Brain microvascular endothelial cell (primary cell): Measurements from ENCODE around the gene PLCB1.

Experiments
- DNase-seq: peaks from one replicate; pipeline ENCODE4 v3.0.0-alpha.2; 2020
- H3K27ac ChIP-seq: fragments of 250-450 bp; sonication (Bioruptor Pico); 2 replicates; pipeline ENCODE4 v1.5.1; 2020; ENCODE audit warnings: mild to moderate bottlenecking, moderate library complexity
- H3K27me3 ChIP-seq: fragments of 250-450 bp; sonication (Bioruptor Pico); replicated peaks from 2 replicates; pipeline ENCODE4 v1.5.1; 2020; ENCODE audit warnings: mild to moderate bottlenecking
- H3K36me3 ChIP-seq: fragments of 250-450 bp; sonication (Bioruptor Pico); replicated peaks from 2 replicates; pipeline ENCODE4 v1.5.1; 2020; ENCODE audit warnings: mild to moderate bottlenecking
- H3K4me3 ChIP-seq: 2 replicates; pipeline ENCODE4 v1.5.1; 2011; ENCODE audit warnings: low read depth, mild to moderate bottlenecking, control low read depth, low read length, moderate library complexity
- CTCF ChIP-seq: IDR thresholded peaks from 2 replicates; pipeline ENCODE4 v1.5.1; 2011; ENCODE audit warnings: low read depth, mild to moderate bottlenecking, moderate library complexity, low read length, control low read depth, inconsistent platforms; ENCODE audit errors: missing control alignments
- in situ Hi-C: cut with HindIII; loops from 2 replicates; pipeline ENCODE4 v1.10.0; 2017; ENCODE audit warnings: low sequenced_read_pairs, low pct_ligation_motif_present

PLCB1 gene

GRCh38 chr20:8932192-8933165 is 800.4 kb downstream of the PLCB1 start:
- H3K36me3 ChIP-seq: no peaks in the 10 kb centered on the region
- no peak for TF ChIP-seq CTCF
- H3K27ac ChIP-seq: peak overlapping the region; percentile 37
- H3K27me3 ChIP-seq: no peaks in the 10 kb centered on the region
- in situ Hi-C loops: no loop called here
- DNase-seq: peak; percentile 83
- H3K4me3 ChIP-seq: no peak overlapping the region

- Histone ChIP-seq H3K4me3 (no peak overlapping the region), H3K27me3 (no peaks in the 10 kb centered on the region), H3K27ac (no peak overlapping the region), H3K36me3 (no peaks in the 10 kb centered on the region)
- no peak for DNase-seq
- in situ Hi-C loops: no loop called here
- TF ChIP-seq CTCF: no peak
Observed at GRCh38 chr20:8933381-8933807, 801.3 kb downstream of the PLCB1 start.

- Histone ChIP-seq H3K4me3 (no peak overlapping the region), H3K36me3 (no peaks in the 10 kb centered on the region), H3K27ac (no peak overlapping the region), H3K27me3 (no peaks in the 10 kb centered on the region)
- in situ Hi-C loops: no loop called here
- no peak for DNase-seq
- TF ChIP-seq CTCF: no peak
Observed at GRCh38 chr20:8934362-8934761, 802.3 kb downstream of the PLCB1 start.
